Measurements from ENCODE around the gene COL9A1. TPM values are rescaled to one million over a fixed set of nuclear protein-coding genes. Genes with fewer than 3 reads are reported as not detected.

Gene COL9A1
- total and polyA plus RNA-seq, 7 donors: 0.03 to 0.10 TPM; not detected in 5

DNA sequence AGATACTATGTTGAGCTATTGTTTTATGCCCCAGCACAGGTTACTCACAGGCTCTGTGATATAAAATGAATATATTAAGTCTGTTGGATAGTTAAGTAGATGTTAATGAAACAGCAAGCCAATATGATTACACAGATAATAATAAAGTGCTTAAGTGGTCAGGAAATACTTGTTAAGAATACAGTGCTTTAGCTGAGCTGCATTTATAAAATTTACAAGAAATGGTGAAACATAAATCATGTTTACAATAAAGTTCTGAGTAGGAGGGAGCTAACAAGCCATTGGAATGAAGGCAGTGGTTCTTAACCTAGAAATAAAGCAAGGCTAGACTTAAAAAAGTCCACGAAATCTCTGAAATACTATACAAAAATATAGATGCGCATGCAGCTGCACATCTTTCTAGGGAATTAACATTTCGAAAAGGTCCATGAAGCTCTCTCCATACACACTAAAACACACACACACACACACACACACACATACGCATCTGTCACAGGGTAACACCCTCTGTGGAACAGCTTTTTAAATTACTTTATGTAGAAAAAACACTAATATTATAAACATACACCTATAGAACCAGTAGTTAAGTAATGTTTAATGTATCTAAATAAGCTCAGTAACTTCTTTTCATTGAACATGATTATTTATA lies 87.3 kb downstream of the COL9A1 start:
- H3K4me1 ChIP-seq: no peaks in the 10 kb centered on the region
- TF ChIP-seq, protein P1, sequence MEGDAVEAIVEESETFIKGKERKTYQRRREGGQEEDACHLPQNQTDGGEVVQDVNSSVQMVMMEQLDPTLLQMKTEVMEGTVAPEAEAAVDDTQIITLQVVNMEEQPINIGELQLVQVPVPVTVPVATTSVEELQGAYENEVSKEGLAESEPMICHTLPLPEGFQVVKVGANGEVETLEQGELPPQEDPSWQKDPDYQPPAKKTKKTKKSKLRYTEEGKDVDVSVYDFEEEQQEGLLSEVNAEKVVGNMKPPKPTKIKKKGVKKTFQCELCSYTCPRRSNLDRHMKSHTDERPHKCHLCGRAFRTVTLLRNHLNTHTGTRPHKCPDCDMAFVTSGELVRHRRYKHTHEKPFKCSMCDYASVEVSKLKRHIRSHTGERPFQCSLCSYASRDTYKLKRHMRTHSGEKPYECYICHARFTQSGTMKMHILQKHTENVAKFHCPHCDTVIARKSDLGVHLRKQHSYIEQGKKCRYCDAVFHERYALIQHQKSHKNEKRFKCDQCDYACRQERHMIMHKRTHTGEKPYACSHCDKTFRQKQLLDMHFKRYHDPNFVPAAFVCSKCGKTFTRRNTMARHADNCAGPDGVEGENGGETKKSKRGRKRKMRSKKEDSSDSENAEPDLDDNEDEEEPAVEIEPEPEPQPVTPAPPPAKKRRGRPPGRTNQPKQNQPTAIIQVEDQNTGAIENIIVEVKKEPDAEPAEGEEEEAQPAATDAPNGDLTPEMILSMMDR (IDR thresholded peaks at IDR 0.05): no peak
- no peak for DNase-seq
- ATAC-seq: no peak
- peaks cover 0 to 2% (median 0%) of the 10 kb centered on the region in 3 donors for H3K27me3 ChIP-seq (ENCODE audit: insufficient read depth in 3 of 3, low read length in 2 of 3)
- no peak overlapping the region for H3K27ac ChIP-seq
- 75 to 80% (median 76%) methylated on average over 4 of the region's 4 CpGs for WGBS, 3 donors
- no peaks in the 10 kb centered on the region for H3K36me3 ChIP-seq (ENCODE audit: insufficient read depth in 1 of 2, low read depth in 1 of 2)
- intact Hi-C loops (cut with DNase I): no loop called here
- H3K4me3 ChIP-seq: no peak overlapping the region
- H3K9me3 ChIP-seq: no peaks in the 10 kb centered on the region

DNA sequence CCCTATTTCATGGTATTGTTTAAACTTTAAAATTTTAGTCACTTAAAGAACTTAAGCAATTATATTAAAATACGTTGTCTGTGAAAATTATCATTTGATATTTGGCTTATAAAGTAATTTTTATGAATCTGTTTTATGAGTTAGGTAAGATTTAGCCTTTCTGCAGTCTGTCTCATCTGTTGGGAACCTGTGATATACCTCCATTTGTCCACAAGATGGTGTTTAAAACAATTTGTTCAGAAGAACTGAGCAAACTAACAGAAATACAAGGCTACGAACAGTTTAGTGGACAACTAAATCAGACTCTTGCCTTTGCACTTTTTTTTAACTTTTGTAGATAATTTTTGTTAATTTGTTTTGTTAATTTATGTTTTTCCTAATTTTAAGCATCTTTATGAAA lies 92.4 kb downstream of the COL9A1 start:
- Histone ChIP-seq H3K4me1 (no peaks in the 10 kb centered on the region), H3K4me3 (no peak overlapping the region), H3K36me3 (ENCODE audit: insufficient read depth in 1 of 2, low read depth in 1 of 2) (no peaks in the 10 kb centered on the region), H3K27ac (no peak overlapping the region), H3K9me3 (no peaks in the 10 kb centered on the region), H3K27me3 (ENCODE audit: insufficient read depth in 3 of 3, low read length in 2 of 3) (peaks cover 0 to 2% (median 0%) of the 10 kb centered on the region in 3 donors)
- no peak for DNase-seq
- TF ChIP-seq, protein P1 (IDR thresholded peaks at IDR 0.05): peak; percentile 17
- intact Hi-C loops (cut with DNase I): no loop called here
- no peak for ATAC-seq
- 63 to 75% (median 64%) methylated on average over 2 of the region's 2 CpGs for WGBS, 3 donors

DNA sequence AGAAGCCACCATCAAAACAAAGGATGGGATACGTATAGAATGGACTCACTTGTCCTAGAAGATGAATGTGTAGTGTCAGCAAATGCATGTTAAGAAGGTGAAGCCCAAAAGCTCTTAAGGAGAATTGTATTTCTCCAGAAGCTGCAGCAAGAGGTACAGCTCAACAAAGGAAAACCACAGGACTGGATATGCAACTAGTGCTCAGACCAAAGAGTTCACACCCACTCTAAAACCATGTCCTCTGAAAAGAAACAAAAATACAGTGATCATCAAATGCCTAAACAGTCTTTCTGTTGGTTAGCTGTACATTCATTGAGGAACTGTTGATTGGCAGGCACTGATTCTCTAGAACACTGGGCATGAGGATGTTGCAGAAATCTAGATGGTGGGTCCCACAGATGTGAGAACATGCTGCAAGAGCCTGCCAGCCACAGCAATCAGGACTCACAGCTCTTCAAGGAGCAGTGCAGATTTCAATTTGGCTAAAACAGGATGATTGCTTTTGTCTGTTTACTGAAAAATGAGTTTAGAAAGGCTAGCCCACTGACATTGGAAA lies 94.6 kb downstream of the COL9A1 start:
- no peak for ATAC-seq
- H3K9me3 ChIP-seq: no peaks in the 10 kb centered on the region
- H3K4me1 ChIP-seq: no peaks in the 10 kb centered on the region
- H3K27ac ChIP-seq: no peak overlapping the region
- no peaks in the 10 kb centered on the region for H3K36me3 ChIP-seq (ENCODE audit: insufficient read depth in 1 of 2, low read depth in 1 of 2)
- TF ChIP-seq, protein P1 (IDR thresholded peaks at IDR 0.05): no peak
- H3K27me3 ChIP-seq (ENCODE audit: insufficient read depth in 3 of 3, low read length in 2 of 3): peaks cover 0 to 2% (median 0%) of the 10 kb centered on the region in 3 donors
- no peak for DNase-seq
- intact Hi-C loops (cut with DNase I): no loop called here
- WGBS, 3 donors: 77 to 80% (median 79%) methylated on average over 1 of the region's 1 CpG
- no peak overlapping the region for H3K4me3 ChIP-seq

DNA sequence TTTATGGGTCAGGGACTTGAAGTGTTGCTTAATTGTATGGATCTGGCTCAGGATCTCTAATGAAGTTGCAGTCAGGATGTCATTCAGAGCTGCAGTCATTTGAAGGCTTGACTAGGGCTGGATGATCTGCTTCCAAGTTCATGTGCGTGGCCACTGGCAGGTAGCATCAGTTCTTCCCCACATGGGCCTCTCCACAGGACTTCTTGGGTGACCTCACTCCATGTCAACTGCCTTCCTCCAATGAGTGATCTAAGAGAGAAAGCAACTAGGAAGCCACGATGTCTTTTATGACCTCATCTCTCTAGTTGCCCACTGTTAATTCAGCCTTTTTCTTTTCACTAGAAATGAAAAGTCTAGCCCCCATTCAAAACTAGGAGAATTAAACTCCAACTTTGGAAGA lies 104.1 kb downstream of the COL9A1 start:
- H3K27me3 ChIP-seq (ENCODE audit: insufficient read depth in 3 of 3, low read length in 2 of 3): no peaks in the 10 kb centered on the region
- ATAC-seq (no peak), DNase-seq (no peak)
- intact Hi-C loops (cut with DNase I): no loop called here
- TF ChIP-seq, protein P1 (IDR thresholded peaks at IDR 0.05): no peak
- H3K9me3 ChIP-seq: no peaks in the 10 kb centered on the region
- H3K27ac ChIP-seq: no peak overlapping the region
- H3K4me3 ChIP-seq: no peak overlapping the region
- H3K4me1 ChIP-seq: no peaks in the 10 kb centered on the region
- H3K36me3 ChIP-seq (ENCODE audit: insufficient read depth in 1 of 2, low read depth in 1 of 2): no peaks in the 10 kb centered on the region
- WGBS, 3 donors: 60 to 72% (median 62%) methylated on average over 2 of the region's 2 CpGs
